Keratinocyte (primary cell): Measurements from ENCODE around the gene NELL1.

Source experiments
- CTCF ChIP-seq, 3 experiments: IDR thresholded peaks in 1 of 3; conservative IDR thresholded peaks in 1 of 3; optimal IDR thresholded peaks in 1 of 3; 2 replicates in 2 of 3; 3 replicates in 1 of 3; pipeline versions ENCODE3 to v1.5.1; 2011; ENCODE audit warnings: low read length in 3 of 3, mild to moderate bottlenecking in 3 of 3, moderate library complexity in 2 of 3, control low read depth in 1 of 3, inconsistent platforms in 1 of 3; ENCODE audit not compliant: insufficient read depth in 2 of 3; ENCODE audit errors: extremely low read depth in 1 of 3
- EZH2 ChIP-seq: IDR thresholded peaks from one replicate; pipeline ENCODE4 v1.6.1; 2012; ENCODE audit warnings: inconsistent platforms, mild to moderate bottlenecking, low read length, moderate library complexity

- TF ChIP-seq EZH2 (no peak), CTCF (optimal IDR thresholded peaks at IDR 0.05 in 1 of 3, IDR thresholded peaks at IDR 0.05 in 1 of 3, conservative IDR thresholded peaks at IDR 0.05 in 1 of 3; ENCODE audit: extremely low read depth in 1 of 3, insufficient read depth in 2 of 3, low read length in 3 of 3) (no peak)
Measured at GRCh38 chr11:21541187-21541751, 871.9 kb downstream of the NELL1 start.
